Measurements from ENCODE around the gene CMIP.

CMIP gene

GRCh38 chr16:81636298-81636993 is 191.8 kb downstream of the CMIP start:
- Histone ChIP-seq H3K36me3 (ENCODE audit: low read length) (no peaks in the 10 kb centered on the region), H3K9me2 (replicated peaks; ENCODE audit: insufficient read depth, low read length) (no peaks in the 10 kb centered on the region)

GRCh38 chr16:81637336-81638235 is 193.0 kb downstream of the CMIP start:
- no peak overlapping the region for H3K27ac ChIP-seq (ENCODE audit: low read depth, low read length)
- H3K9me2 ChIP-seq (replicated peaks; ENCODE audit: insufficient read depth, low read length): no peaks in the 10 kb centered on the region
- no peak overlapping the region for H3K4me2 ChIP-seq (ENCODE audit: low read depth, low read length, poor library complexity, severe bottlenecking)
- H4K20me1 ChIP-seq (ENCODE audit: low read depth, low read length): no peaks in the 10 kb centered on the region
- no peaks in the 10 kb centered on the region for H3F3A ChIP-seq (ENCODE audit: insufficient read depth)
- no peak overlapping the region for H2AFZ ChIP-seq (ENCODE audit: low read depth, low read length, severe bottlenecking)
- no peak overlapping the region for H3K4me3 ChIP-seq (ENCODE audit: insufficient read depth, low read length, poor library complexity, severe bottlenecking)
- H3K9me3 ChIP-seq (ENCODE audit: insufficient read depth, low read length): no peaks in the 10 kb centered on the region
- H3K9ac ChIP-seq (ENCODE audit: low read length): no peak overlapping the region
- H3K79me2 ChIP-seq (ENCODE audit: insufficient read depth, low read length): no peaks in the 10 kb centered on the region
- H3K27me3 ChIP-seq (ENCODE audit: low read length): no peaks in the 10 kb centered on the region
- H3K36me3 ChIP-seq (ENCODE audit: low read length): no peaks in the 10 kb centered on the region
- TF ChIP-seq CTCF (IDR thresholded peaks at IDR 0.05; ENCODE audit: insufficient read depth, low read length, poor library complexity, severe bottlenecking) (no peak), EZH2phosphoT487 (conservative IDR thresholded peaks at IDR 0.05; ENCODE audit: low read length) (no peak)

More at GRCh38 chr16:81636298-81636993, 191.8 kb downstream of the CMIP start:
- Histone ChIP-seq H3K27me3 (ENCODE audit: low read length) (no peaks in the 10 kb centered on the region), H3K9ac (ENCODE audit: low read length) (no peak overlapping the region), H3K4me2 (ENCODE audit: low read depth, low read length, poor library complexity, severe bottlenecking) (no peak overlapping the region), H2AFZ (ENCODE audit: low read depth, low read length, severe bottlenecking) (no peak overlapping the region), H3K9me3 (ENCODE audit: insufficient read depth, low read length) (no peaks in the 10 kb centered on the region), H3K79me2 (ENCODE audit: insufficient read depth, low read length) (no peaks in the 10 kb centered on the region), H3F3A (ENCODE audit: insufficient read depth) (no peaks in the 10 kb centered on the region), H4K20me1 (ENCODE audit: low read depth, low read length) (no peaks in the 10 kb centered on the region), H3K27ac (ENCODE audit: low read depth, low read length) (no peak overlapping the region), H3K4me3 (ENCODE audit: insufficient read depth, low read length, poor library complexity, severe bottlenecking) (no peak overlapping the region)
- TF ChIP-seq EZH2phosphoT487 (conservative IDR thresholded peaks at IDR 0.05; ENCODE audit: low read length) (no peak), CTCF (IDR thresholded peaks at IDR 0.05; ENCODE audit: insufficient read depth, low read length, poor library complexity, severe bottlenecking) (no peak)

DNA sequence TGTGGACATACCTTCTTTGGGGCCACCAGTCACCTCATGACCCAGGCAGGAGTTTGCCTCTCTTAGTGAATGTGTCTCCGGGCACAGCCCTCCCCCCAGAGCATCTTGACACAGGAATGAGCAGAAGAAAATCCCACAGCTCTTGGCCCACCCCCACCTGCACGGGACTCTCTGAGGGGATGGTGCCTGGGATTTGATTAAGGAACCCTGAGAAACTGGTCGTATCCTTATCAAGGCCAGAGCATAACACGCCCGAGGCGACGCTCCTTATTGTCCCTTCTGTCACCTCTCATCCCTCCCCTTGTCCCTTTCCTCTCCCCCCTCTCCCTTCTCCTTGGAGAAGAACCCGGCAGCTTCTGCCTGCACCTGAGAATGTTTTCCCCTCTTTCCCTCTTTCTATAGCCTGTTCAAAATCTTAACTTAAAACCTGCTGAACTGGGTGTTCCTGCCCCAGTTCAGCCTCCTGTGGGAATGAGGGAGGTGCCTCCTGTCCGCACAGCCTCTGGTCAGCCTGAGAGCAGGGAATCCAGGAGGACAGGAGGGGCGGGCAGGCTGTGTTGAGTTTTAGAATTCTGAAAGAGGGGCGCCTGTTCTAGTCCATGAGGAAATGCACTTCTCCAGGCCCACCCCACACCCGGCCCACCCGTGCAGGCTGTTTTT is 193.8 kb downstream of the CMIP start:
- no peaks in the 10 kb centered on the region for H3K9me3 ChIP-seq (ENCODE audit: insufficient read depth, low read length)
- no peak overlapping the region for H2AFZ ChIP-seq (ENCODE audit: low read depth, low read length, severe bottlenecking)
- no peaks in the 10 kb centered on the region for H3K79me2 ChIP-seq (ENCODE audit: insufficient read depth, low read length)
- no peaks in the 10 kb centered on the region for H3K27me3 ChIP-seq (ENCODE audit: low read length)
- H3K9me2 ChIP-seq (replicated peaks; ENCODE audit: insufficient read depth, low read length): no peaks in the 10 kb centered on the region
- TF ChIP-seq EZH2phosphoT487 (conservative IDR thresholded peaks at IDR 0.05; ENCODE audit: low read length) (no peak), CTCF (IDR thresholded peaks at IDR 0.05; ENCODE audit: insufficient read depth, low read length, poor library complexity, severe bottlenecking) (no peak)
- no peaks in the 10 kb centered on the region for H3F3A ChIP-seq (ENCODE audit: insufficient read depth)
- H4K20me1 ChIP-seq (ENCODE audit: low read depth, low read length): no peaks in the 10 kb centered on the region
- H3K36me3 ChIP-seq (ENCODE audit: low read length): no peaks in the 10 kb centered on the region
- no peak overlapping the region for H3K9ac ChIP-seq (ENCODE audit: low read length)
- no peak overlapping the region for H3K27ac ChIP-seq (ENCODE audit: low read depth, low read length)
- no peak overlapping the region for H3K4me2 ChIP-seq (ENCODE audit: low read depth, low read length, poor library complexity, severe bottlenecking)
- no peak overlapping the region for H3K4me3 ChIP-seq (ENCODE audit: insufficient read depth, low read length, poor library complexity, severe bottlenecking)
